Measurements from ENCODE around the gene KRT1. TPM values are rescaled to one million over a fixed set of nuclear protein-coding genes. Genes with fewer than 3 reads are reported as not detected.

KRT1 gene
- total RNA-seq, 1 donor from 2014 or later, result not detected

DNA sequence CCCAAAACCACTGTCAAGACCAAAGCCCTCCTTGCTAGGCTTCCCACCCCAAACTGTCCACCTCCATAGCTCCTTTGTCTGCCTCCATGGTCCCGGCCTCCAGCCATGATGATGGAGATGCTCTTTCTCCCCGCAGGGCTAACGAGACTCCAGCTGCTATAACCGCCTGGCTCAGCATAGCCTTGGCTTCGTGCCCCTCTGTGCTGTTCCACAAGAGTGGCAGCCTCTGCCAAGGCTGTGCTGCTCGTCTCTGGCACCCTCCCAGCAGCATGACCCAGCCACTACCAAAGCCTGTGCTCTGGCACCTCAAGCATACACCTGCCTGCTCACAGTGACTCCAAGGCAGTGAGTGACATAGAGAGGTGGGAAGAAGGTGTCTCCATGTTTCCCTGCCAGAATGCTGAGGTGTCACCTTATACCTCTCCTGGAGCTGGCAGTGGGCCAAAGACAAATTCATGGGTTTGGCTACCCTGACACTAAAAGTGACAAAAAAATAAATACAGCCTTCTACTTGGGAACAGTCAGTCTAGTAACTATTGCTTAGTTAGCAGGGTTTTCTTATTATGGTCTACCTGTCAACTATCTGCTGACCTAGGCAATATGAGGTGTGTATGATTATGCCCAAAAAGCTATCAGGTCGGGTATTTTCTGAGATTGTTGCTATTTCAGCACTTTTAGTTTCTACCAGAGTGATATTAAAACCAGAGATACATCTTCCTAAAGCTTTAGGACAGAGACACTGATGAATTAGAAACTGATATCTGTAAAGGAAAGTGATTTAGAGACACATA lies 45.7 kb downstream of the KRT1 start:
- no peak for DNase-seq (ENCODE audit: low read depth)
- TF ChIP-seq CTCF (conservative IDR thresholded peaks at IDR 0.05; ENCODE audit: low read depth, low read length), result no peak

DNA sequence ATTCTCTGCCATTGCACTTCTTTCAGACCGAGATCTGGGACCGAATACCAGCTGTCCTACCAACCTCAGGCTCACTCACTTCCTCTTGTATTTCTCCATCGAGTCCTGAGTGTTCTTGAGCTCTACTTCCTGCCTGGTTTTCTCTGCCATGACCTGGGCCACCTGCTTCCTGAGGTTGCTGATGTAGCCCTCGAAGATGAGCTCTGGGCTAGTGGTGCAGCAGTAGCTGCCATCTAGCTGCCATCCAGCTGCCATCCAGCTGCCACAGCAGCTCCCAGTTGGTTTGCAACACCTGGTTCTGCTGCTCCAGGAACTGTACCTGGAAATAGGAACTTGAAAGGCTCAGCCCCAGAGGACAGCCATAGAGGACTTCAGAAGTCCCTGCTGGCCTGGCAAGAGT lies 46.8 kb downstream of the KRT1 start:
- no peak for TF ChIP-seq CTCF (conservative IDR thresholded peaks at IDR 0.05; ENCODE audit: low read depth, low read length)
- no peak for DNase-seq (ENCODE audit: low read depth)

More for the DNA sequence above, 45.7 kb downstream of the KRT1 start:
- no peak overlapping the region for H3K4me3 ChIP-seq (ENCODE audit: low read depth, low read length)

GRCh38 chr12:52632656-52633055 lies 47.6 kb downstream of the KRT1 start:
- no peak for TF ChIP-seq CTCF (conservative IDR thresholded peaks at IDR 0.05; ENCODE audit: low read depth, low read length)
- no peak overlapping the region for H3K4me3 ChIP-seq (ENCODE audit: low read depth, low read length)
- DNase-seq (ENCODE audit: low read depth), result no peak

More for the DNA sequence above, 46.8 kb downstream of the KRT1 start:
- no peak overlapping the region for H3K4me3 ChIP-seq (ENCODE audit: low read depth, low read length)

DNA sequence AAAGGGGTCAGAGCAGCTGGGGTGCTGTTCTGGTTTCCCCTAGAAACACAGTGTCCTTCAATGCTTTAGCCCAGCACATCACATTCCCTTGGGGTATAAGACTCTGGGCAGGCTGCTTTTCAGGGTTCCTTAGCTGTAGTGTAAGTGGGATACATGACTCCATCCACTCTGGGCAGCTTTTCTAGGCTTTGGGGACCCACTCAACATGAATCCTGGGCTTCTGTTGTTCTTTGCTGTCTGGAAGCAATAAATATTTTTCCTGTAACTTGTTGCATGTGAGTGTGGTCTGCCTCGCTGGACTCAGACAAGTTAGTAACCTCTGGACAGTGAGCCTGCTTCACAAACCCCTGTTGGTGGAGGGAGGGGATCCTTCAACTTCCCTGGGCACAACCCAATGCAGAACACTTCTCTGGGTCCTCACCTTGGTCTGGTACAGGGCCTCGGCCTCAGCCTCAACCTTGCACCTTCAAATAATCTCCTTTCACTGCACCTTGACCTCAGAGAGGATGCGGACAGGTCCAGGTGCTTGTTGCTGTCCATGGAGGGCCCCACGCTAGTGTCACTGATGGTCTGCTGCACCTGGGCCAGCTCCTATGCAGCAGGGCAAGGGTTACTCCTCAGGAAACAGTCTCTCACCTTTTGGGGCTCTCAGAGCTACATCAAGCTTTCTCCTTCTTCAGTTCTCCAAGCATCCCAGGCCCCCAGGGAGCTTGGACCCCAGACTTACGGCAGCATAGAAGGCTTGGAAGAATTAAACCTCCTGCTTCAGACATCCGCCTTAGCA lies 48.3 kb downstream of the KRT1 start:
- no peak overlapping the region for H3K4me3 ChIP-seq (ENCODE audit: low read depth, low read length)
- TF ChIP-seq CTCF (conservative IDR thresholded peaks at IDR 0.05; ENCODE audit: low read depth, low read length), result no peak
- DNase-seq (ENCODE audit: low read depth), result no peak

GRCh38 chr12:52631264-52631663 lies 48.9 kb downstream of the KRT1 start:
- TF ChIP-seq CTCF (conservative IDR thresholded peaks at IDR 0.05; ENCODE audit: low read depth, low read length), result no peak
- no peak overlapping the region for H3K4me3 ChIP-seq (ENCODE audit: low read depth, low read length)
- no peak for DNase-seq (ENCODE audit: low read depth)

GRCh38 chr12:52630599-52631200 lies 49.5 kb downstream of the KRT1 start:
- DNase-seq (ENCODE audit: low read depth), result no peak
- no peak for TF ChIP-seq CTCF (conservative IDR thresholded peaks at IDR 0.05; ENCODE audit: low read depth, low read length)
- no peak overlapping the region for H3K4me3 ChIP-seq (ENCODE audit: low read depth, low read length)
